Adrenal gland (tissue), 5 donors: Measurements from ENCODE around the gene CSNK1E.

ENCODE experiments used
- POLR2A ChIP-seq, 2 donors: fragments of 450-650 bp; IDR thresholded peaks; one replicate each; pipeline ENCODE4 v1.6.1; 2017; ENCODE audit warnings: antibody characterized with exemption in 2 of 2, mild to moderate bottlenecking in 2 of 2, moderate library complexity in 1 of 2
- TF ChIP-seq, protein P1 (sequence below), 6 experiments: fragments of 450-650 bp in 4 of 6; fragments of 200-600 bp in 2 of 6; sonication (generic) in 1 of 6; IDR thresholded peaks; 1 replicate in 5 of 6; 2 replicates in 1 of 6; pipeline versions ENCODE4 v1.5.1 to v1.8.0; 2016 to 2021; ENCODE audit warnings: antibody characterized with exemption in 6 of 6, mild to moderate bottlenecking in 2 of 6, moderate library complexity in 1 of 6
- donor health status: DM: no; HTN: no; CAD: no.

DNA sequence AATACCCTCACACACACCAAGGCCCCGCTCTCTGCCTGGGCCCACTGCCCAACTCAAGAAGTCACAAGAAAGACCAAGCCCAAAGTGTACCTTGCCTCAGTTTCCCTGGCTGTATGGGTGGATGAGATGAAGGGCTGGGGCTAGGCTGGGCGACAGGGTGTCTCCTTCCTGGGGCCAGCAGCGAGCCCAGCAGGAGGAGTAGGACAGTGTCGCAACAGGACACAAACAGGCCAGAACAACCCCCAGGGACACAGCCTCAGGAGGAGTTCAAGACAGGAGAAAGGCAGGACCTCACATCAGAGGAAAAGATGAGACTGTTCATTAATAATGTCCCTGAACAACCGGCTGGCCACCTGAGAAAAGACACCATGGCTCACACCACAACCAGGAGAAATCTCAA, 13.3 kb downstream of the CSNK1E start:
- TF ChIP-seq POLR2A (IDR thresholded peaks at IDR 0.05): no peak
- TF ChIP-seq, protein P1, sequence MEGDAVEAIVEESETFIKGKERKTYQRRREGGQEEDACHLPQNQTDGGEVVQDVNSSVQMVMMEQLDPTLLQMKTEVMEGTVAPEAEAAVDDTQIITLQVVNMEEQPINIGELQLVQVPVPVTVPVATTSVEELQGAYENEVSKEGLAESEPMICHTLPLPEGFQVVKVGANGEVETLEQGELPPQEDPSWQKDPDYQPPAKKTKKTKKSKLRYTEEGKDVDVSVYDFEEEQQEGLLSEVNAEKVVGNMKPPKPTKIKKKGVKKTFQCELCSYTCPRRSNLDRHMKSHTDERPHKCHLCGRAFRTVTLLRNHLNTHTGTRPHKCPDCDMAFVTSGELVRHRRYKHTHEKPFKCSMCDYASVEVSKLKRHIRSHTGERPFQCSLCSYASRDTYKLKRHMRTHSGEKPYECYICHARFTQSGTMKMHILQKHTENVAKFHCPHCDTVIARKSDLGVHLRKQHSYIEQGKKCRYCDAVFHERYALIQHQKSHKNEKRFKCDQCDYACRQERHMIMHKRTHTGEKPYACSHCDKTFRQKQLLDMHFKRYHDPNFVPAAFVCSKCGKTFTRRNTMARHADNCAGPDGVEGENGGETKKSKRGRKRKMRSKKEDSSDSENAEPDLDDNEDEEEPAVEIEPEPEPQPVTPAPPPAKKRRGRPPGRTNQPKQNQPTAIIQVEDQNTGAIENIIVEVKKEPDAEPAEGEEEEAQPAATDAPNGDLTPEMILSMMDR (IDR thresholded peaks at IDR 0.05): no peak
